Measurements from ENCODE around the gene HSPH1.

DNA sequence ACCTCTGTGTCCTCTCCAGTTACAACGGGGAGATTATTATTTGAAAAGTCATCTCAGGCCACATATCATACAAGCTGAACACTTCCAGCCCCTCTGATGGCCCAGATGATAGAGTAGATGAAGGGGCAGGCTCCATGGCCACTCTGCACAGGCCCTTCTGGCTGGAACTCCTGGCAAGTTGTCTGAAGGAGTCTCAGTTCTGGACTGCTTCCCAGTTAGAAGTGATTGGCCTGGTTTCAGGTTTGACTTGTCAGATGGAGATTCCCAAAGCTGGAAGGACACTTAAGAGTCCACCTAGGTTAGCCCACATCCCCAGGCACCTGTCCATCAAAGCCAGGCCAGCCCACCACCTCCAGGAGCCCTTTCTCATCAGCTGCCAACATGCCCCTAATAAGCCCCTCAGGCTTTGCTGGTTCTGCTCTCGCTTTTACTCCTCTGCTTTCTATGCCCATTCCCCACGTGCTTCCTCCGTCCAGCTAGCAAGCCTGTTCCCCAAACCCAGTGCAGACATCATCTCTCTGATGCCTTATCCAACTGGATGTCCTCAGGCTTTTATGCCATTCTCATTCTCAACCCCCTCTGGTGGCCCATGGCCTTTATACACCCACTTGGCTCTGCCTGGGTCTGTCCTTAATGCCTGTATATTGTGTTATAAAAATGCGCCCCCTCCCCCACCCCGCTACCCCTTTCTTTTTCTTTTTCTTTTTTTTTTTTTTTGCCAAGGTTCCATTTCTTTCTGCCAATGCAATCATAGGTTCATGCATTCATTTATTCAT, 56.5 kb downstream of the HSPH1 start:
- TF ChIP-seq POLR2A (IDR thresholded peaks at IDR 0.05; ENCODE audit: insufficient read depth in 1 of 2, low read depth in 2 of 2, low read length in 2 of 2) (no peak), PHF20 (CRISPR knock-in tag; IDR thresholded peaks at IDR 0.05) (no peak), REST (IDR thresholded peaks at IDR 0.05; ENCODE audit: borderline replicate concordance in 1 of 2, low read depth in 1 of 2, low read length in 2 of 2) (no peak), ZNF740 (CRISPR knock-in tag; IDR thresholded peaks at IDR 0.05) (no peak), ZNF577 (CRISPR knock-in tag; IDR thresholded peaks at IDR 0.05; ENCODE audit: borderline replicate concordance, low read depth) (no peak), PRDM15 (CRISPR knock-in tag; IDR thresholded peaks at IDR 0.05) (no peak), RFX5 (IDR thresholded peaks at IDR 0.05; ENCODE audit: low read depth, low read length) (no peak), RBAK (CRISPR knock-in tag; IDR thresholded peaks at IDR 0.05) (no peak), ZNF766 (CRISPR knock-in tag; IDR thresholded peaks at IDR 0.05; ENCODE audit: borderline replicate concordance) (no peak), CTCF (CRISPR knock-in tag; IDR thresholded peaks at IDR 0.05) (no peak), JUN (CRISPR knock-in tag; IDR thresholded peaks at IDR 0.05) (no peak), STAT5B (CRISPR knock-in tag; IDR thresholded peaks at IDR 0.05) (no peak)
- TF ChIP-seq, protein P1, sequence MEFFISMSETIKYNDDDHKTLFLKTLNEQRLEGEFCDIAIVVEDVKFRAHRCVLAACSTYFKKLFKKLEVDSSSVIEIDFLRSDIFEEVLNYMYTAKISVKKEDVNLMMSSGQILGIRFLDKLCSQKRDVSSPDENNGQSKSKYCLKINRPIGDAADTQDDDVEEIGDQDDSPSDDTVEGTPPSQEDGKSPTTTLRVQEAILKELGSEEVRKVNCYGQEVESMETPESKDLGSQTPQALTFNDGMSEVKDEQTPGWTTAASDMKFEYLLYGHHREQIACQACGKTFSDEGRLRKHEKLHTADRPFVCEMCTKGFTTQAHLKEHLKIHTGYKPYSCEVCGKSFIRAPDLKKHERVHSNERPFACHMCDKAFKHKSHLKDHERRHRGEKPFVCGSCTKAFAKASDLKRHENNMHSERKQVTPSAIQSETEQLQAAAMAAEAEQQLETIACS (CRISPR knock-in tag; IDR thresholded peaks at IDR 0.05): no peak

Data from HepG2 (cell line).